GM21825 (cell line): Measurements from ENCODE around the gene HOXA2.

Experiments
- ATAC-seq: cut with Tn5 transposase; IDR thresholded peaks from one replicate; pipeline ENCODE4 v1.9.1; 2021; ENCODE audit warnings: mild to moderate bottlenecking, moderate library complexity; ENCODE audit not compliant: unreplicated experiment

The HOXA2 gene

DNA sequence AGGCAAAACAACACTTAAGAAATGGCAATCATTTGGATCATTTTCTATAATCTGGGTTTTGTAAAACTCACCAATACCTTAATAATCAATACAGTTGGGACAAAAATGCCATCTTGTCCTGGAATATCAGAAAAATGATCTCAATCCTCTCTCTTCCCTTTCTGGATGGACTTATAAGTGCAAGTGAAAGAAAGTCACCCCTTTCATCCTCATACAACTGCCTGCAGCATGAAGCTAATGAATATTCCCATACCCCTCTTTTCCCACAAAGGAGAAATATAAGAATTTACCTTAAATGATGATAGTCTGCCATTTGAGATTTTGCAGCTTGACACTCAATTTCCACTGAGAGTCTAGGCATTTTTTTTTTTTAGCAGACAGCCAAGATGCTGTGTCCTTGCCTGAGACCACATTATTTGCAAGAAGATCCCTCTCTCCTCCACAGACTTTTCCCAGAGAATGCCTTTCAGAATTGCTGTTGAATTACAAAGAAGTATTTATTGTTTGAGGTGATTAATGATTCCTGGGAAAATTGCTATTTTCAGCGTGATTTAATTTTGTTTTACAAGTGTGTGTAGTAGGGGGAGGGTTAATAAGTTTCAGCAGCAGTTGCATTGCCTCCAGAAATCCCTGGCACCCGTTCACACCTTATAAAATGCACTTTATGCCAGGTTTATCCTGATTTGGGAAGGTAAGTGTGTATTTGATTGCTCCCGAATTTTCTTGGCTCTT, 24.3 kb upstream of the HOXA2 start:
- ATAC-seq = no peak

DNA sequence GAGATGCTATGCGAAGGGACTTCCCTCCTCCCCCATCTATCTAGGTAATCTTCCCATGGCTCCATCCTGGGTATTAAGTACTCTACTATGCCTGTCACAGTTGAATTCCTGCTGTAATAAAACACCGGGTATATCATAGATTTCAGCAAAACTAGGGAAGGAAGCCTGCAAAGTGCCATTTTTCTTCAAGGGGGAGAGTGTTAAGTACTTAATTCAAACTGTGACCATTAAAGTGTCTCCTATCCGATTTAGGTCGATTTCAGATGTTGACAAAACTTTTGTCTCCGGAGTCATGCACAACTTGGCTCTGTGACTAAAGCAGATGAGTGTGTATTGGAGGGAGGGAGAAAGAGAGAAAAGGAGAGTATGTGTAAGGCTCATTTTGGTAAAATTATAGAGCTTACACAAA, 23.5 kb upstream of the HOXA2 start:
- ATAC-seq = no peak

DNA sequence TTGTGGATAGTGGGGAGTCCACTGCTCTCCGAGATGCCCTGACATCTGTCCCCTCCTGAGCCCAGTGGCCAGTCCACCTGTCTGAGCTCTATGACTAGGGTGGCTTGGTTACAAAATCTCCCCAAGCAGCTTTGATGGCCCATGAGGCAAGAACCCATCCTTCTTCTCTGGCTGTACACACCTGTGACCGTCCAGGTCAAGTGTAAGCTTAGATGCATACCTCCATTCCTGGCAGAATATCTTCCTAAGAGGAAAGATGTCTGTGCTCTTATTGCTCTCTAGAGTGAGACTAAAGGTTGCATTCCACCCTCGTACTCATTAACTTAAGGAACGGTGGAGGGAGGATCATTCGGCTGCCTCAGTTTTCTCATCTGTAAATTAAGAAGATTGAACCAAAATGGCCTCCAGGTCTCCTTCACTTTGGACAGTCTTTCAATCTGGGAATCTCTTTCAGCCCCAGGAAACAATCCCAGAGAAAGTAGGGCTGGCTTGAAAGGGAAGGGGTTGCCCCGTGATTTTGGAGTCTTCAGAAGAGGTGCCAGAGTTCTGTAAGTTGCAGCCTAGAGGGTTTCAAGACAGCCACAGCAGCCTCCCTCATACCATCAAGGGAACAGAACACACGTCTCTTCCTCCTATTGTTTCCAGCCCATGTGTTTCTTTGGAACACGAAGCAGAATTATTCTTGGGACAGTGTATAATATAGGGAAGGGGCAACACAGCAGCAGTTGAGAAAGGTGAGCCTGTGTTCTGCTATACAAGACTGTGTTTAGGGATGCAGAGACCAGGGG, 22.6 kb upstream of the HOXA2 start:
- no peak for ATAC-seq

DNA sequence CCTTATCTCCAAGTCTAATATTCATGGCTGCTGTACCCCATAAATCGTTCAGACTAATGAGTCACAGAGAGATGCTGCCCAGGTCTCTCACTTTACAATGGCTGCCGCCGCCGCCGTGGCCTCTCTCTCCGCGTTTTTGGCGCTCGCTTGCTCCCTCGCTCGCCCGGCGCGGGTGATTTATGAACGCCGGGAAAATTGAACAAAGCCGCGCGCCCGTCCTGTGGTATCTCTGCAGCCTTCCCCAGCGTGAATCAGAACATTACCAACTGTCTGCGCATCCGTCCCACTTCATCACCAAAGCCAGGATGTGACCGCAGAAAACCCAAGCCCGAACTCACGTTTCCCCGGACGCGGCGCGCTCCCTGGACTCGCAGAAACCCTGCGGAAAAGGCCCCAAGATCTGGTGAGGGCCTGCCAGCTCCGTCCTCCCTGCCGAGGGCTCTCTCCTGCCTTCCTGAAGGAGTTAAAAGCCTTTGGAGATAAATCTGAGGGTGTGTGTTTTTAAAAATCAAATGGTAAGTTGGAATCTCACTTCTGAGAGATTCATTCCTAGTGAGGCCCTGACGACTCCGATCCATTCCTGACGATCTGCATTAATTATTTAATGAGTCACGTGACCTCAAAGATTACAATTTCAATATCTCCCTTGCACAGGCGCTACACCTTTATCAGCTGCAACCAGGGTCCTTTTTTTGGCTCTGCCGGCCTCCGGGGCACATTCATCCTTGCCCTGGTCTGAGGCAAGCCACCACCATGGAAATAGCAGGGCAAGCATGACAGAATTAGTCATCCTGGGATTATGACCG, 21.8 kb upstream of the HOXA2 start:
- no peak for ATAC-seq

DNA sequence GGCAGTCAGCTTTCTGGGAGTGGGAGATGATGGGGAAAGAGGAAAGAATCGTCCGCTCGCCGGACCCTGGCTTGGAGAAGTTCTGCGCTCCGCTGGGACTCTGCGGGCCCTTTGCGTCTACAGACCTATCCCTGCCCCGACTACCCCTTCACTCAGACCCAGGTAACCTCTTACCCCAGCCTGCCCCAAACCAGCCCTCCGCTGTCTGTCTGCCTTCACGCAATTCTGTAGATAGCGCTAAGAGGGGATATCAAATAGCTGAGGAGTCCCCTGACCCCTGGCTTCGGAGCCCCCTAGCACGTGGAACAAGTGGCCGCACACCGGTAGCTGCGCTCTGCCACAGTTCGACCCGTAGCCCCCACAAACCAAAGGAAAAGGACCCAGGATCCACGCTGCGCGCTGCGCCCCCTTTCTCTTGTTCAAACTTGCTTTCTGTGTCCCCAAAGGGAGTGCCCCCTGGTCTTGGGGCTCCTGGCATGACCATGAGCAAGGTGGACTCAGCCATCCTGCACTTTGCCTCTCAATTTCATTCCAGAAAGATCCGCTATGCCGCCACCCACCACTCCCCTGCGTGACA, 21.1 kb upstream of the HOXA2 start:
- ATAC-seq = no peak

DNA sequence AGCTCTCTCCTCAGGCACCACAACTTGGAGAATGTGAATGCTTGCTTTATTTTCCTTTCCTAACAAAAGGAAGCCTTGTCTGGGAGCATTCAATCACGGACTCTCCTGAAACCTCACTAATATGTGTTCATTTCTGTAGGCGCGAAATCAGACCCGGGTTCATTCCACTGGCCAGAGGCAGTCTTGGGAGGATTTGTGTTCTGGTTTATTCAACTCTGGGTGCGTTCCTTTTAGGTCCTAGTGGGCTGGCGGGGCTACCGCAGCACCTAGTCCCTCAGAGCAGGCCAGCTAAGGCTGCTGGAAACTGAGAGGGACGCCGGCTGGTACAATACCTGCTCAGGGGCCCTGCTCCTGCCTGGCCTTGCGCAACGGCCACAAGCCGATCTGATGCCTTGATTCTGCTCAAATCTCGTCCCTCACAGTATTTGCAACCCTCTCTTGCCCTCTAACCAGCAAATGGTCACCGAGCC, 20.6 kb upstream of the HOXA2 start:
- no peak for ATAC-seq

DNA sequence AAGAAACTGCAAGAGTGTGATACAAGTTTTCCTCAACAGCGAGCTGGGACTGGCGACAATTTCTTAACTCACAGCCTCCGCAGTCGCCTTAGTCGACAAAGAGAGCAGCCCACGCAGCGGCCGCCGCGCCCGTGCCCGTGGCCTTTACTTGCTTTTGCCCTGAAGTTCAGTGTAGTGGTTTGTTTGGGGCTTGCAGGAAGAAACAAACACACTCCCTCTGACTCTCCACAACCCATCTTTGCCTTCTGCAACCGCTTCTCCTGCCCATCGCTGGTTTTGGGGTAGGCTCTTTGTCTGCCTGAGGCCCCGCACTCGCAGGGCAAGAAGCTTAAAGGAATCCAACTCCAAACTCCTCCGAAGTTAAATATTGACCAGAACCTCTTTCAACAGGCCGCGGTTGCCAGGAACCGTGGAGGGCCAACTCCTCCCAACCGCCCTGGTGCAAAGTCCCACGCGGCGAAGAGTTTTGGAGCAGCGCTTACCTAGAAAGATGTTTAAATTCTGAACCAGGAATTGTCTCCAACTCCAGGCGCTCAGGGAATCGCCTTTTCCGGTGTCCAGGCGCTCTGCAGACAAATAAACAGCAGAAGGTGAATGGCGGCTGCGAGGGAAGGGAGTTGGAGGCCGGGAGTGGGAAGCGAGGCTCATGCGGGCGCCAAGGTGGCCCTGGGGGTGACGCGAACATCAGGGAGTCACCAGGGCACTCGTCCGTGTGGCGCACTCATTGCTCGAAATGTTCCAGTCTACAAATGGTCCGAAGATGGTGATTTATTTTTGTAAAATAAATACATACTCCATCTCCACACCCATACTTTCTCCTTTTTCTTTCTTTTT, 19.8 kb upstream of the HOXA2 start:
- ATAC-seq = no peak

DNA sequence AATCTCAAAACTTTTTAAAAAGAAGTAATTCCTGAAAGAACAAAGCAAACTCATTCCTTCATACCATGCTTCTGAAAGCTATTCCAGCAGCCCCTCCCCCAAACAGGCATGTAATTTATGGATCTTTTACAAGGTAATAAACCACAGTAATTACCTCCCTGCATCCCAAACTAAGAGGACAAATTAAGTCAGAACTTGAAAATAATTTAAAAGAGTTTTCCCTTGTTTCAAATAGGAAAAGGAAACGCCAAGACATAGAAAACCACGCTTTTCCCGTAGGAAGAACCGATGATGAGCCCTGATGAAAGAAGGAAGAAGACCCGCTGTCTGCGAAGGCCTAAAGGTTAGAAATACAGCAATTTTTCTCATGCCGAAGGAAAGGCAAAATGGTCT, 19.2 kb upstream of the HOXA2 start:
- no peak for ATAC-seq

DNA sequence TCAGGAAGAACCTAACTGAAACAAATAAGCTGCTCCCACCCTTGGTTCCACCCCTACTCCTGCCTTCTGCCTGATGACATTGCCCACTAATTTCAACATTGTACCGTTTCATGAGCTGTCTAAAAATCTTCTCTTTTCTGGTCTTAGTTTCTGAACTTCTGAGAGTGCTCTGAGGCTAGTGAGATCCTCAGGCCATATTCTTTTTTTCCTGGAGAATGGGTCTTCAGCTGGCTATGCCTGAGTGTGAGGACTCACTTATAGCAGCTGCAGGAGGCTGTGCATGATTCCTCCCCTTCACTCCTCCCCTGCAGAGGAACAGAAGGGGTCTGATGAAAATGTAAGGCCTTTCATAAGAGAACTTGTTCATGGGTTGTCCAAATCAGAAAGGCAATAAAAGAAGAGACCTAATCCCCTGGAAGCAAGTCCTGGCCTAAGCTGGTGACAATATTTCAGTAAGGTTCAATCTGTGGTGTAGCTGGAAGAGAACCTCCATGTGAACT, 17.0 kb upstream of the HOXA2 start:
- ATAC-seq = no peak

DNA sequence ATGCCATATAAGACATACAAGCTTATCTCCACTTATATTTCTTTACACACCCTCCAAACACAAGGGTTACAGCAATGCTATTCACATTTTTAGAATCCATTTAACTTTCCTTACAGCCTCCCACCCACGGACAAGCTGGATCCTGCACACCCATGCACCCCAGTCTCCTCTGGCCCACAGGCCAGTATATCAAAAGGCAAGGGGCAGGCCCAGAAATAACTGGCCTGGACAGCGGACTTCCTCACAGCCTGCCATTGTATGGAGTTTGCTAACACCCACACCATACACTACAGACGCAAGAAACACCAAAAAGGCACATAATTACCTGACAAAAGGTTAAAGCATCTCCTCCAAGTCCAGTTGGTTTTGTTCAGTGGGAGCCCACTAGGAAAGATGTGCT, 16.1 kb upstream of the HOXA2 start:
- no peak for ATAC-seq

DNA sequence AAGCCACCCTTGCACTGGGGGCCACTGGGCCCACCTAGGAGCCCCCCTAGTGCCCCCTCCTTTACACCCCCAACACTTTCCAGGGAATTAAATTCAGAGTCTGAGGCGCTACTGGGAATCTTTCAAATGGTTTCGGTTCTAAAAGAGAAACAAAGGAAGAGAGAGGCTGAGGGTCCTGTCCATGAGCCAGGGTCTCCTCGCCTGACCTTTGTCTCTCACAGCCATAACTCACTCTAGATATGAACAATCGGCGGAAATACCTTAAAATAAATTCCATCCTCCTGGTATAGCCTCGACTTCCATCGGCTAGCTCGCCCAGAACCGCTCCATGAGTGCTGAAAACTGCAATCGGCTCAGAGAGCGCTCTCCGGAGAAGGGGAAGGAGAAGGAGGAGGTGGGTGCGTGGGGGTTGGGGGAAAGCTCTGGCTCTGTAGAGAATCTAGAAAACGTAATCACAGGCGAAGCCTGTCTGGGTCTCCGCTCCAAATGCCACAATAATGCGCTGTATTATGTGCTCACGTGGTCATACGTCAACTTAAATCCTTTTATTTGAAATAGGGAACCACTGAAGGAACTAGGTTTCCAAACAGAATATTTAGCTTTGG, 15.5 kb upstream of the HOXA2 start:
- ATAC-seq = no peak

DNA sequence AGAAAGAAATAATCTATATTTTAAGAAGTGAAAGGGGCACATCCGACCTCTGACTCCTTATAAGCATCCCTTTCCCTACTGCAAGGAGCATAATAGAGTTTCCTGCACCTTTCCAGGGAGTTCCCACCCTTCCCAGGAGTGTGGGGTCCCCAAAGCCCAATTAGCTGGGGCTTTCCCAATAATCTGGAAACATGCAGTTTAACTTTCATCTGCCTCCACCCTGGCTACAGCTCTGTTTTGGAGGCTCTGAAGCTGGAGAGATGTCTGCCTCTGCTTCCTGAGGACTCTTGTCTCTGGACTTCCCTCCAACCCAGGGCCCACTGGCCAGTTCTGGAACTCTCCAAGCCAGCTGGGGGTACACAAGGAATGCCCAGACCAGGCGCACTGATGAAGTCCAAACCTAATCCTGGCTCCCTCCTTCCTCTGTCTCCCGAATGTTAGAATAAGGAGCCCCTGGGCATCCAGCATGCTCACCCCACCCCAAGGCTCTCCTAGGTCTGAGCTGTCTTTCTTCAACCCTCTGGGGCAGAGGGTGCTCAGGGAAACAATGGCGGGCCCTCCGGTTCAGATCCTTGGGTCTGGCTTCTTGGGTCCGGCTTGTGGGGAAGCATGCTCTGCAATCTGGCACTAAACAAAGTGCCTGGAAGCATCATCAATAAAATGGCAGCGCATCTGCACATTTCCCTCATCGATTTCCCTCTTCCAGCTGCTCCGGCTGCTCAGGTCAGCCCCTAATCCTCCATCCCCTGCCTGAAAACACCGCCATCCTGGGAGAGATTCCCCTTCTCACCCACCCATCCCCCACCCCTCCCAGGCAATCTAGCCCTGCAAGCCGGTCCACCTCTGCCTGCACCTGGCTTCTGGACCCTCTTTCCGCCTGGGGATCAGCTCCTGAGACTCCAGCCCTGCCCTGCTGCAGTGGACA, 14.7 kb upstream of the HOXA2 start:
- no peak for ATAC-seq

DNA sequence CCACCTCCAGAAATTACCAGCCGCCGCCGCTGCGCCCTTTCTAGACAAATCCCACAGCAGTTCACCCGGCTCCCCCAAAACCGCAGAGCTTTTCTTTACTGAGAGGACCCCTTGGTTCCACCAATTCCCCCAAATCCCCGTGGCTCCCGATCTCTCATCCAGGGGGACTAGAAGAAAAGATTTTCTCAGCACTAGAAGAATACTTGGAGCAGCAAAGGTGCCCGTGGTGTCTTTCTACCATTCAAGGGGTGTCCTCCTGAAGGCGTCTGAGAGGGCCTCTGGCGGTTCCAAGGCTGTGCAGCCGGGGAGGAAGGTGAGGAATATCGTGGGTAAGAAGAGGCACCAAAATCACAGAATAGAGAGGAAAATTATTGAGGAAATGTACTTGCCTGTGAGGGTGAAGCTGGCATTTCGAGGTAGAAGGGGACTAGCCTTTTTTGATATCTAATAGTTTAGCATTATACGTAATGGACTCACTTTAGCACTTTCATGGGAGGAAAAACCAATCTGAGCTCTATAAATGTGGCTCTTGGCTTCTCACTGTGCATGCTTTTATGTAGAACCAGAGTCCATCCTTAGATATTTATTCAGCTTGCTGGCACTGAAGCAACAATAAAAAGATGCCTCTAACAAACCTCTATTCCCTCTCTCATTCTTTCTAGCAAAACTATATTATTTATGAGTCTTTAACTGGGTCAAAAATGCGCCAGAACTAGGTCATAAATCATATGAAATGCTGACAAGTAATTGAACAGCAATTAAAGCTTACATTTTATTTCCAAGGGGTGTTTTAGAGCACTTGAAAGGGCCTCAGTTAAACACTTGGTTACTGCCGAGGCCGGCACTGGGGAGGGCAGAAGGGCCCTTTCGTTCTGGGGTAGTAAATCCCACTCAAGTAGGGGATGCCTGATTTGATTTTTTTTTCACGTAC, 13.8 kb upstream of the HOXA2 start:
- no peak for ATAC-seq

DNA sequence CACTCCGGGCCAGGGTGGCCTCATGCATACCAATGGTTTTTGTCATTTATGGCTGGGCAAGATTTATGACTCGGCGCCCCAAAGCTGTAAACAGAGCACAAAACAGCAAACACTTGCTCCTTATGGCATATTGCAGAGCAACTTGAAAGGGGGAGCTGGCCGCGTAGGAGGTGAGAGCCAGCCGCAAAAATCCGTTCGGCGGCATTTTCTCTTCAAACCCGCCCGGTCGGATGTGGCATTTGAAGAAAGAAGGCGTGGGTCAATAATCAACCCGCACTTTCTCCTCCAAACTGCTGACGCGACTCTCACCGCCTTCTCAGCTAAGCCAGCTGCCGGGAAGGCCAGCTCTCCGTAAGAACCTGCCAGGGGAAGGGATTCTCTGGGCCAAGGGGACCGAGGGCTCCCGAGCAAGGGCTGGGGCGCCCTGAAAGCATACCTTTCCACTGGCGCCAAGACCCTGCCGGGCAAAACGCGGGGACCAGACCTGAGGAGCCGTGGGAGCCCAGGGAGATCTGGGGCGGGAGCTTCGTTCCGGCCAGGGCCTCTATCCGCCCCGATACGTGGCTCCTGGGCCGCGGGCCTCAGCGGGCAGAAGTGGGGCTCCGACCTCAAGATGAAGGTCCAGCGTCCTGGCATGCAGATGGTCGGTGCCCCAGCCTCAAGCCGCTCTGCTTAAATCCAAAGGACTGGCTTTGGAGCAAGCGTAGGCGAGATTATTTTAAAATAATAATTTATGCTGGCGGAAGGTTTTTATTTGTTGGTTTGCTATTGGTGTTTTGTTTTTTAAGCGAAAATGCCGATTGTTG, 12.9 kb upstream of the HOXA2 start:
- ATAC-seq = no peak

DNA sequence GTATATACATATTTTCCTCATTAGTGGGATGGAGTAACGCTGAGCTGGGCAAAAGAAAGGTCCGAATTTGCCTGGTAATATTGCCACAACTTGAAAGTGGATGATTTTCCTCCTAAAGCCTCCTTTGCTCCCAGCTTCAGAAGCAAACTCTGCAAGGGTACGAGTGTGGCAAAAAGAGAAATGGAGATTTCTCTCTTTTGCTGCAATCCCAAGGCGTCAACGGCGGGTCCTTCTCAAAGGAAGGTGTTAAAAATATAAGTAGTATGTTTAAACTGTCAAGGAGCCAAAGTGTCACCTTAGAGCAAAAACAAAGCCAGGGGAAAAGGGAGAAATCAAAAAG, 12.4 kb upstream of the HOXA2 start:
- ATAC-seq = no peak

DNA sequence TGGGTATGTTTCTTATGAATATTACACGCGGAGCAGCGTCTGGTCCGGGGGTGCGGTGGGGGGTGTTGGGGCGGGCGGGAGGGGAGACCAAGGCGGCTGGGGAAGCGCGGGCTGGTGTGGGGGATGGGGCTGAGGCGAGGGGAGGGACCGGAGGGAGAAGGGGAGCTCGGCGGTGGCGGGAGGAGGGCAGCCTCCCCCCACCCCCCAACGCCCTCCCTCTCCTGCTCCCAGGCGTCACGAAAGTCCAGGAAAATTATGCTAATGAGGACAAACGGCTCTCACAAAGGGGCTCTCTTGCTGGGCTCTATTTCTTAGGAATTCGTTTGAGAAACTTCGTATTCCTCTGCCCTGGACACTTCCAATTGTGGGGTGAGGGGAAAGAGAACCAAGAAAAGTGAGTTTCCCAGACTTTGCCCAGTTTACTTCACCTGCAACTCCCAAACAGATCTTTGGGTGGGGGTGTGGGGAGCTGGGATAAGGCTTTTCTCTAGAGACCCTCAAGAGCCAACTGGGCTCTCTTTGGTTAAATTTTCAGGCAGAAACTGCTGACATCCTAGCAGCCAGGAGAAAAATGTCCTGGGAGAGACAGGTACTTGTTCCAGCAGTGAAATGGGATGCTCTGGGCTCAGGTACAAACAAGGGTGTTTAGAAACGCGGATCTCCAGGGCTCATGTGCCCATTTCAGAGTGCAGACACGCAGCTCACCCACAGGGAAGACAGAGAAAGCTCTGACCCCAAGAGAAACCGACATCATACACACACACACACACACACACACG, 11.7 kb upstream of the HOXA2 start:
- ATAC-seq = no peak
